Neural progenitor cell (in vitro differentiated cells): Measurements from ENCODE around the gene SLC25A4.

Source experiments
- CTCF ChIP-seq: fragments of 200-600 bp; sonication (generic); IDR thresholded peaks from 2 replicates; pipeline ENCODE4 v1.5.1; 2017; ENCODE audit warnings: antibody characterized with exemption, mild to moderate bottlenecking
- EZH2 ChIP-seq: fragments of 200-600 bp; sonication (generic); IDR thresholded peaks from 2 replicates; pipeline ENCODE4 v1.6.1; 2017; ENCODE audit warnings: antibody characterized with exemption, mild to moderate bottlenecking, moderate library complexity
- EZH2phosphoT487 ChIP-seq: fragments of 200-600 bp; sonication (generic); IDR thresholded peaks from 2 replicates; pipeline ENCODE4 v1.6.1; 2017; ENCODE audit warnings: antibody characterized with exemption

- TF ChIP-seq CTCF (no peak), EZH2phosphoT487 (no peak), EZH2 (no peak)
These were observed 49.5 kb upstream of the SLC25A4 start for GRCh38 chr4:185093603-185094002.
